HEK293 (cell line): ENCODE data around the gene RASL11B.

Experiments
- CTCF ChIA-PET: fragments of 350-600 bp; formaldehyde crosslinking; extraction: SDS; loops from one replicate; lab custom pipeline; 2021; ENCODE audit warnings: antibody characterized with exemption; lab: Yijun Ruan, JAX
- POLR2A ChIA-PET: fragments of 300-600 bp; formaldehyde crosslinking; extraction: SDS; loops from one replicate; lab custom pipeline; 2020; ENCODE audit warnings: antibody characterized with exemption, inconsistent platforms; lab: Yijun Ruan, JAX
- H3K27ac ChIP-seq: fragments of 200-500 bp; sonication (Bioruptor generic); 2 replicates; pipeline ENCODE4 v1.5.1; 2014; ENCODE audit warnings: low read depth, low read length, control low read depth, inconsistent platforms; ENCODE audit errors: extremely low read depth
- H3K36me3 ChIP-seq, 2 experiments: fragments of 200-500 bp in 1 of 2; sonication (Bioruptor generic) in 1 of 2; 1 replicate in 1 of 2; 2 replicates in 1 of 2; pipeline ENCODE4 v1.5.1; 2014 to 2017; ENCODE audit warnings: inconsistent platforms in 2 of 2, low read length in 2 of 2; ENCODE audit not compliant: control insufficient read depth in 2 of 2, insufficient read depth in 1 of 2
- H3K4me1 ChIP-seq: fragments of 200-500 bp; sonication (Bioruptor generic); 2 replicates; pipeline ENCODE4 v1.5.1; 2014; ENCODE audit warnings: mild to moderate bottlenecking, low read length, inconsistent platforms; ENCODE audit not compliant: control insufficient read depth, insufficient read depth
- H3K4me3 ChIP-seq: 2 replicates; pipeline ENCODE4 v1.5.1; 2011; ENCODE audit warnings: low read depth, mild to moderate bottlenecking, control low read depth, low read length, moderate library complexity
- H3K9me3 ChIP-seq: fragments of 200-500 bp; sonication (Bioruptor generic); 2 replicates; pipeline ENCODE4 v1.5.1; 2014; ENCODE audit warnings: low read depth, low read length, inconsistent platforms; ENCODE audit not compliant: control insufficient read depth, insufficient read depth
- GFI1B ChIP-seq: fragments of 450-650 bp; formaldehyde crosslinking; IDR thresholded peaks from 2 replicates; pipeline ENCODE4 v1.5.1; 2016; ENCODE audit warnings: missing biosample characterization, missing genetic modification characterization
- GLIS1 ChIP-seq: fragments of 450-650 bp; formaldehyde crosslinking; IDR thresholded peaks from 2 replicates; pipeline ENCODE4 v1.5.1; 2016; ENCODE audit warnings: missing biosample characterization, missing genetic modification characterization
- HOXD13 ChIP-seq: sonication (generic); formaldehyde crosslinking; IDR thresholded peaks from 2 replicates; pipeline ENCODE4 v1.8.0; 2022; ENCODE audit warnings: missing genetic modification reagents, borderline replicate concordance
- KLF16 ChIP-seq: fragments of 450-650 bp; formaldehyde crosslinking; IDR thresholded peaks from 2 replicates; pipeline ENCODE4 v1.5.1; 2017; ENCODE audit warnings: missing biosample characterization, missing genetic modification characterization
- KLF9 ChIP-seq: fragments of 450-650 bp; formaldehyde crosslinking; IDR thresholded peaks from 2 replicates; pipeline ENCODE4 v1.5.1; 2016; ENCODE audit warnings: missing biosample characterization, missing genetic modification characterization, low read depth
- SALL2 ChIP-seq: fragments of 450-650 bp; formaldehyde crosslinking; IDR thresholded peaks from 2 replicates; pipeline ENCODE4 v1.5.0; 2017; ENCODE audit warnings: missing biosample characterization, mild to moderate bottlenecking, missing genetic modification characterization, borderline replicate concordance
- SCRT1 ChIP-seq: fragments of 450-650 bp; formaldehyde crosslinking; IDR thresholded peaks from 2 replicates; pipeline ENCODE4 v1.5.1; 2016; ENCODE audit warnings: missing biosample characterization, missing genetic modification characterization, borderline replicate concordance
- SCRT2 ChIP-seq: fragments of 450-650 bp; formaldehyde crosslinking; IDR thresholded peaks from 2 replicates; pipeline ENCODE4 v1.5.1; 2016; ENCODE audit warnings: missing biosample characterization, missing genetic modification characterization
- SETDB1 ChIP-seq: IDR thresholded peaks from one replicate; pipeline ENCODE4 v1.6.1; 2017; ENCODE audit warnings: mild to moderate bottlenecking, low read length, moderate library complexity, mixed read lengths; ENCODE audit not compliant: insufficient read length
- SP2 ChIP-seq: fragments of 450-650 bp; formaldehyde crosslinking; IDR thresholded peaks from 2 replicates; pipeline ENCODE4 v1.5.1; 2016; ENCODE audit warnings: missing biosample characterization, missing genetic modification characterization
- ZBTB1 ChIP-seq: fragments of 450-650 bp; formaldehyde crosslinking; IDR thresholded peaks from 2 replicates; pipeline ENCODE4 v1.5.1; 2016; ENCODE audit warnings: missing biosample characterization, missing genetic modification characterization
- ZBTB17 ChIP-seq: fragments of 450-650 bp; formaldehyde crosslinking; IDR thresholded peaks from 2 replicates; pipeline ENCODE4 v1.5.1; 2016; ENCODE audit warnings: missing biosample characterization, missing genetic modification characterization
- ZBTB7A ChIP-seq: fragments of 450-650 bp; formaldehyde crosslinking; IDR thresholded peaks from 2 replicates; pipeline ENCODE4 v1.5.1; 2016; ENCODE audit warnings: low read depth, missing biosample characterization, missing genetic modification characterization
- ZFHX2 ChIP-seq: fragments of 450-650 bp; formaldehyde crosslinking; conservative IDR thresholded peaks from 2 replicates; pipeline ENCODE4 v1.5.1; 2016; ENCODE audit warnings: missing biosample characterization, missing genetic modification characterization
- ZIC2 ChIP-seq: fragments of 450-650 bp; formaldehyde crosslinking; IDR thresholded peaks from 2 replicates; pipeline ENCODE4 v1.5.1; 2016; ENCODE audit warnings: missing biosample characterization, missing genetic modification characterization
- ZNF155 ChIP-seq: fragments of 450-650 bp; formaldehyde crosslinking; IDR thresholded peaks from 2 replicates; pipeline ENCODE4 v1.5.1; 2016; ENCODE audit warnings: missing biosample characterization, missing genetic modification characterization
- ZNF175 ChIP-seq: fragments of 450-650 bp; formaldehyde crosslinking; IDR thresholded peaks from 2 replicates; pipeline ENCODE4 v1.5.1; 2016; ENCODE audit warnings: missing biosample characterization, missing genetic modification characterization
- ZNF184 ChIP-seq: fragments of 450-650 bp; IDR thresholded peaks from 2 replicates; pipeline ENCODE4 v1.5.1; 2018; ENCODE audit warnings: missing biosample characterization, mild to moderate bottlenecking, missing genetic modification characterization
- ZNF19 ChIP-seq: fragments of 450-650 bp; formaldehyde crosslinking; IDR thresholded peaks from 2 replicates; pipeline ENCODE4; 2016; ENCODE audit warnings: missing biosample characterization, missing genetic modification characterization, low read depth
- ZNF248 ChIP-seq: fragments of 450-650 bp; formaldehyde crosslinking; IDR thresholded peaks from 2 replicates; pipeline ENCODE4 v1.5.1; 2017; ENCODE audit warnings: missing biosample characterization, missing genetic modification characterization
- ZNF423 ChIP-seq: fragments of 450-650 bp; formaldehyde crosslinking; IDR thresholded peaks from 2 replicates; pipeline ENCODE4 v1.5.1; 2016; ENCODE audit warnings: missing biosample characterization, missing genetic modification characterization
- ZNF513 ChIP-seq: fragments of 450-650 bp; IDR thresholded peaks from 2 replicates; pipeline ENCODE4 v1.5.1; 2018; ENCODE audit warnings: missing biosample characterization, missing genetic modification characterization
- ZNF560 ChIP-seq: fragments of 450-650 bp; formaldehyde crosslinking; IDR thresholded peaks from 2 replicates; pipeline ENCODE4 v1.5.1; 2017; ENCODE audit warnings: missing biosample characterization, missing genetic modification characterization, borderline replicate concordance
- ZNF571 ChIP-seq: fragments of 450-650 bp; formaldehyde crosslinking; IDR thresholded peaks from 2 replicates; pipeline ENCODE4 v1.5.0; 2017; ENCODE audit warnings: missing biosample characterization, missing genetic modification characterization
- ZNF585B ChIP-seq: fragments of 450-650 bp; formaldehyde crosslinking; IDR thresholded peaks from 2 replicates; pipeline ENCODE4 v1.5.1; 2016; ENCODE audit warnings: missing biosample characterization, missing genetic modification characterization
- TF ChIP-seq, protein P1 (sequence below): fragments of 450-650 bp; formaldehyde crosslinking; IDR thresholded peaks from 2 replicates; pipeline ENCODE4 v1.5.1; 2016; ENCODE audit warnings: missing biosample characterization, missing genetic modification characterization

RASL11B gene

DNA sequence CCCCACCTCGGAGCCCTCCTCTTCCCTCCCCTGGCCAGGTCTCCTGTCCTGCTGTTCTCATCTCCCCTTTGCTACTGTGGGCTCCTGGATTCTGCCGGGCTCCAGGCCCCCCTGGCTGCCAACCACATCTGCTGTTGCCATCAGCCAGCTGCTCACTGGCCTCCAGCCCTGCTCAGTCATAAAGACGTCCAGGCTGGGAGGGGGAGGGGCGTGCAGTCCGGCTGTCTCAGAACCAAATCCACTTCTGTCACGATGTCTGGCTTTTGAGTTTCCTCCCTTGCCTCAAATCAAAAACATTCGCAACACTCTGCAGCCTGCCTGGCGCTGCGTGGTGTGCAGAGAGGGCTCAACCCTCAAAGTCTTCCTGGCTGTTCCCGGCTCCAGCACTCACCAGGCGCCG is 7.1 kb downstream of the RASL11B start:
- Histone ChIP-seq H3K9me3 (no peaks in the 10 kb centered on the region), H3K4me3 (no peak overlapping the region), H3K27ac (no peak overlapping the region), H3K36me3 (peaks cover 0 to 35% of the 10 kb centered on the region in 2 experiments; a peak in 1 of 3 replicates), H3K4me1 (no peaks in the 10 kb centered on the region)
- ChIA-PET POLR2A (no interaction called here), CTCF (interaction anchor here (1.5 kb wide), 1 partner anchor 42 kb away, joined by 3 read pairs; no protein-coding TSS in a partner anchor)
- TF ChIP-seq ZNF423 (tag by site-specific recombination): no peak
- TF ChIP-seq ZBTB7A (tag by site-specific recombination): no peak
- no peak for TF ChIP-seq ZNF513 (tag by site-specific recombination)
- 0 out of 2 replicates have a peak, but pooled peaks have one; percentile 12 for TF ChIP-seq GLIS1 (tag by site-specific recombination)
- TF ChIP-seq SALL2 (tag by site-specific recombination): no peak
- TF ChIP-seq SCRT1 (tag by site-specific recombination): no peak
- no peak for TF ChIP-seq ZNF184 (tag by site-specific recombination)
- TF ChIP-seq SP2: no peak

DNA sequence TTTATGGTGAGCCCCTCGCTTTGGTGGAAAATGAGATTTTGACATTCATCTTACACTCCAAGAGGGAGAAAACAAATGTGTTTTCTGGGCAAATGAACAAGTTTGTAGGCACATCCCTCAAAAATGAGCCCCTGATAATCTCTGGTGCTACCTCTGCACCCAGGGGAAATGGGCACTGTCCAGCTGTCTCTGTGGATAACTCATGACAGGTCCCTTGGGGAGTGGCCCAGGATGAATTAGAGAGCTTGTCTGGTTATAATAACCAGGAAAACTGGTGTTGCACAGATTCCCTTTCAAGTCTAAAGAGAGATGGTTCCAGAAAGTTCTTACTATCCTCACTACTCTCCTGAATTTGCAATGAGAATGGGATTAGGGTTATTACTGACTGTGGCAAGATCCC is 7.5 kb downstream of the RASL11B start:
- H3K9me3 ChIP-seq: no peaks in the 10 kb centered on the region
- no peaks in the 10 kb centered on the region for H3K4me1 ChIP-seq
- POLR2A ChIA-PET: no interaction called here
- TF ChIP-seq ZBTB17 (tag by site-specific recombination) (no peak), KLF16 (tag by site-specific recombination) (no peak), SETDB1 (no peak), ZIC2 (tag by site-specific recombination) (no peak), ZNF19 (tag by site-specific recombination) (no peak)
- TF ChIP-seq, all 188 proteins: peak for 0
- H3K4me3 ChIP-seq: no peak overlapping the region
- H3K36me3 ChIP-seq: peaks cover 0 to 30% of the 10 kb centered on the region in 2 experiments; a peak in 1 of 3 replicates
- H3K27ac ChIP-seq: no peak overlapping the region
- CTCF ChIA-PET: interaction anchor here (1.5 kb wide), 1 partner anchor 42 kb away, joined by 3 read pairs; no protein-coding TSS in a partner anchor

DNA sequence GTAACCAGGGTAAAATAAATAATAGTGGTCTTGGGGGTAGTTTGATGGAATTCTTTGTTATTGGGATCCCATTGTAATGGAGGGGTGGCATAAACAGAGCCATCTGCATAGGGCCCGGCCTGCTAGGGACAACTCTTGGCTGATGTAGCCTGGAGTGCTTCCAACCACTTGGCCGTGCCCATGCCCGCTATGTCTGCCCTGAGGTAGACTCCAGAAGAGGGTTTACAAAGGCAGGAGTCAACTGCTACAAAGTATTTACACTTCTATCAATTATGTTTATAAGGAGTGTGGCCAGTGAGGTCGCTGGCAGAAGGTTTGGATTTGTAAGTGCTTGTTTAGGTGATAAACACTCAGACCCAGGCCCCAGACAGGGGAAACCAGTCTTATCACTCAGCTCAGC is 8.1 kb downstream of the RASL11B start:
- Histone ChIP-seq H3K4me1 (no peaks in the 10 kb centered on the region), H3K36me3 (peaks cover 0 to 25% of the 10 kb centered on the region in 2 experiments; a peak in 1 of 3 replicates), H3K27ac (no peak overlapping the region), H3K9me3 (no peaks in the 10 kb centered on the region), H3K4me3 (no peak overlapping the region)
- CTCF ChIA-PET: no interaction called here
- POLR2A ChIA-PET: no interaction called here
- TF ChIP-seq ZBTB1 (tag by site-specific recombination) (no peak), GFI1B (tag by site-specific recombination) (no peak), ZNF560 (tag by site-specific recombination) (no peak), ZNF571 (tag by site-specific recombination) (no peak), SCRT2 (tag by site-specific recombination) (no peak)

DNA sequence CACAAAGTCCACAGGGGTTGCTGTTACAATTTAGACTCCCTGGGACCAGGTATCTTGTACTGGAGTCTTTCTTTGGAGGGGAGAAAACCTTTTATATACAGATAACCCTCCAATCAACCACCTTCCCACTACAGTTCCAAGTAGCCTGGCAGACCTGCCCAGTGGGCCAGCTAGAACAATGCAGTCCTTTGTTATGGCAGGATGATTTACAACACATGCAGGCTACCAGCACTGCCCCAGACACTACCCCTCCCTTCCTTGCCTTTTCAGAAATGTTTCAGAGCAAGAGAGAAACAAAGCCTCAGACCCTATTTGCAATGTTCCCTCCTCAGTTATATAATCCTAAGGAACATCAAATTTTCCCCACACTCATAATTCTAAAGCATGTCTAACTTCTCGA is 11.1 kb downstream of the RASL11B start:
- Histone ChIP-seq H3K36me3 (no peaks in the 10 kb centered on the region), H3K9me3 (no peaks in the 10 kb centered on the region), H3K4me1 (no peaks in the 10 kb centered on the region), H3K4me3 (no peak overlapping the region), H3K27ac (no peak overlapping the region)
- CTCF ChIA-PET: interaction anchor here (1.1 kb wide), 1 partner anchor 39 kb away, joined by 4 read pairs; no protein-coding TSS in a partner anchor
- POLR2A ChIA-PET: no interaction called here
- TF ChIP-seq ZNF175 (tag by site-specific recombination) (no peak), ZFHX2 (tag by site-specific recombination) (no peak), HOXD13 (CRISPR knock-in tag) (no peak), ZNF155 (tag by site-specific recombination) (no peak), ZNF585B (tag by site-specific recombination) (no peak), KLF9 (tag by site-specific recombination) (no peak), ZIC2 (tag by site-specific recombination) (no peak), ZNF248 (tag by site-specific recombination) (no peak)
- TF ChIP-seq, protein P1, sequence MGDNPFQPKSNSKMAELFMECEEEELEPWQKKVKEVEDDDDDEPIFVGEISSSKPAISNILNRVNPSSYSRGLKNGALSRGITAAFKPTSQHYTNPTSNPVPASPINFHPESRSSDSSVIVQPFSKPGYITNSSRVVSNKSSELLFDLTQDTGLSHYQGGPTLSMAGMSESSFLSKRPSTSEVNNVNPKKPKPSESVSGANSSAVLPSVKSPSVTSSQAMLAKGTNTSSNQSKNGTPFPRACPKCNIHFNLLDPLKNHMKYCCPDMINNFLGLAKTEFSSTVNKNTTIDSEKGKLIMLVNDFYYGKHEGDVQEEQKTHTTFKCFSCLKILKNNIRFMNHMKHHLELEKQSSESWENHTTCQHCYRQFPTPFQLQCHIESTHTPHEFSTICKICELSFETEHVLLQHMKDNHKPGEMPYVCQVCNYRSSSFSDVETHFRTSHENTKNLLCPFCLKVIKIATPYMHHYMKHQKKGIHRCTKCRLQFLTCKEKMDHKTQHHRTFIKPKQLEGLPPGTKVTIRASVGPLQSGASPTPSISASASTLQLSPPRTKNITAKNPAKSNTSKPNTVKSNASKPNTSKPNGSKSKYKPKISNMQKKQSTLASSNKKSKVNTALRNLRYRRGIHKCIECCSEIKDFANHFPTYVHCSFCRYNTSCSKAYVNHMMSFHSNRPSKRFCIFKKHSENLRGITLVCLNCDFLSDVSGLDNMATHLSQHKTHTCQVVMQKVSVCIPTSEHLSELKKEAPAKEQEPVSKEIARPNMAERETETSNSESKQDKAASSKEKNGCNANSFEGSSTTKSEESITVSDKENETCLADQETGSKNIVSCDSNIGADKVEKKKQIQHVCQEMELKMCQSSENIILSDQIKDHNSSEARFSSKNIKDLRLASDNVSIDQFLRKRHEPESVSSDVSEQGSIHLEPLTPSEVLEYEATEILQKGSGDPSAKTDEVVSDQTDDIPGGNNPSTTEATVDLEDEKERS: no peak
